ENCODE data around the gene TRNP1. TPM values are rescaled to one million over a fixed set of nuclear protein-coding genes. Genes with fewer than 3 reads are reported as not detected.
A peak's percentile ranks its signal among the peaks of the same experiment; 100 is the strongest.

TRNP1 gene
- total and polyA plus RNA-seq, 2 of the 4 experiments (the other 2 are of a cell fraction) = 63.3 to 91.6 TPM

DNA sequence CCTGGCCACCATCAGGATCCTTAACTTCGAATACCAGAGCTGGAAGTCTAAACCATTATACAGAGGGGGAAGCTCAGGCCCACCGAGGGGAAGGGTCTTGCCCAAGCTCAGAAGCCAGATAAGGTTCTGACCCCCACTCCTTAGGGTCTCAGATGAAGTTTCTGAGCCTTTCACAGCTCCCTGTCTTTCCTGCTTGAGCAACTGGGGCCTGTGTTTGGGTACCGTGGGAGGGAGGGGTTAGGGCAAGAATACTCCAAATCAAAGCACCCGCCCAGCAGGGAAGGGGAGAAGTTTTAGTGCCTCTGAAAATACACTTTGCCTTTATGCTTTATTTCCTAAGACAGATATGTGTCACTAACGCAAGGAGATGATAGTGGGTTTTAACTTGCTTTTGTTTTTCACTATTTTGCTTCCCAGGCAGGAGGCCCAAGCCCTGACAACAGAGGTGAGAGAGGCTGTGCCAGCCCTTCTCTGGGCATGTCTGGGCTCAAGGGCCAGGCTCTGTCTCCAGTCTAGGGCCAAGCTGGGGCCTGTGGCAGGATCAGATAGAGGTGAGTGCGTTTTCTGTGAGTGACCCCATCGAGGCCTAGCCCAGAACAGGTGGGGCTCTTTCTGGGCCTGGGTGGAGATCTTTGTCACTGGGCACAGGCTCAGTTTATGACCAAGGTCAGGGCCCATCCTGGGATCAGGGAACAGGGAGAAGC, 39.7 kb downstream of the TRNP1 start:
- Histone ChIP-seq H2AK5ac (ENCODE audit: low read depth, low read length) (no peak overlapping the region), H2BK5ac (ENCODE audit: low read depth, low read length, poor library complexity, severe bottlenecking) (no peak overlapping the region), H4K5ac (ENCODE audit: low read depth, low read length) (no peak overlapping the region), H3K4me3 (ENCODE audit: insufficient read depth, low read depth, low read length) (no peak overlapping the region), H3K79me1 (ENCODE audit: low read depth in 1 of 2, low read length in 2 of 2) (no peaks in the 10 kb centered on the region), H3K9me3 (ENCODE audit: control insufficient read depth, insufficient read depth, low read length) (no peaks in the 10 kb centered on the region), H2AFZ (replicated peaks; ENCODE audit: low read length, poor library complexity) (no peak overlapping the region), H4K91ac (ENCODE audit: insufficient read depth, low read depth, low read length) (peak overlapping the region; percentile 45; the same call in 1 of the 2 replicates), H2BK120ac (ENCODE audit: low read depth, low read length) (no peak overlapping the region), H3K14ac (replicated peaks; ENCODE audit: low read depth, low read length) (no peak overlapping the region), H3K9me1 (ENCODE audit: insufficient read depth, low read length) (no peaks in the 10 kb centered on the region), H4K8ac (ENCODE audit: low read depth in 2 of 2, low read length in 2 of 2) (no peak overlapping the region), H2BK20ac (ENCODE audit: low read depth, low read length) (no peak overlapping the region), H2BK15ac (ENCODE audit: low read depth, low read length) (no peak overlapping the region), H3K4me2 (ENCODE audit: low read depth, low read length) (no peak overlapping the region), H3K36me3 (ENCODE audit: control insufficient read depth, insufficient read depth, low read length) (no peaks in the 10 kb centered on the region), H3K27me3 (ENCODE audit: control insufficient read depth, insufficient read depth, low read length) (no peaks in the 10 kb centered on the region), H4K20me1 (ENCODE audit: insufficient read depth, low read length) (no peaks in the 10 kb centered on the region), H2AK9ac (replicated peaks; ENCODE audit: low read depth, low read length, poor library complexity) (no peak overlapping the region), H3K4me1 (ENCODE audit: control insufficient read depth, insufficient read depth, low read length) (peaks cover 4% of the 10 kb centered on the region), H3K56ac (ENCODE audit: extremely low read depth, insufficient read depth, low read length) (no peak overlapping the region), H3K27ac (ENCODE audit: insufficient read depth, low read length) (no peak overlapping the region), H3K4ac (ENCODE audit: low read depth, low read length) (peak overlapping the region; percentile 26; the same call in 1 of the 2 replicates), H3K9ac (ENCODE audit: low read depth, low read length) (no peak overlapping the region), H3K23ac (ENCODE audit: low read depth, low read length) (no peak overlapping the region), H3K18ac (ENCODE audit: low read depth, low read length) (no peak overlapping the region)
- TF ChIP-seq FOS (IDR thresholded peaks at IDR 0.05; ENCODE audit: low read depth, low read length) = no peak
- TF ChIP-seq CHD1 (IDR thresholded peaks at IDR 0.05; ENCODE audit: low read depth, low read length) = no peak
- no peak for TF ChIP-seq SMC3 (IDR thresholded peaks at IDR 0.05; ENCODE audit: low read depth, low read length)
- TF ChIP-seq POLR2A (IDR thresholded peaks at IDR 0.05; ENCODE audit: low read depth, low read length) = no peak
- TF ChIP-seq BHLHE40 (IDR thresholded peaks at IDR 0.05; ENCODE audit: low read depth, low read length) = no peak
- TF ChIP-seq MAZ (IDR thresholded peaks at IDR 0.05; ENCODE audit: borderline replicate concordance, low read depth, low read length) = no peak
- TF ChIP-seq, protein P1, sequence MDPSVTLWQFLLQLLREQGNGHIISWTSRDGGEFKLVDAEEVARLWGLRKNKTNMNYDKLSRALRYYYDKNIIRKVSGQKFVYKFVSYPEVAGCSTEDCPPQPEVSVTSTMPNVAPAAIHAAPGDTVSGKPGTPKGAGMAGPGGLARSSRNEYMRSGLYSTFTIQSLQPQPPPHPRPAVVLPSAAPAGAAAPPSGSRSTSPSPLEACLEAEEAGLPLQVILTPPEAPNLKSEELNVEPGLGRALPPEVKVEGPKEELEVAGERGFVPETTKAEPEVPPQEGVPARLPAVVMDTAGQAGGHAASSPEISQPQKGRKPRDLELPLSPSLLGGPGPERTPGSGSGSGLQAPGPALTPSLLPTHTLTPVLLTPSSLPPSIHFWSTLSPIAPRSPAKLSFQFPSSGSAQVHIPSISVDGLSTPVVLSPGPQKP (IDR thresholded peaks at IDR 0.05; ENCODE audit: borderline replicate concordance, low read depth, low read length) = no peak
- no peak for TF ChIP-seq NFE2L2 (IDR thresholded peaks at IDR 0.05; ENCODE audit: low read depth, low read length)
- TF ChIP-seq RCOR1 (IDR thresholded peaks at IDR 0.05; ENCODE audit: insufficient replicate concordance, low read length) = no peak
- TF ChIP-seq RFX5 (IDR thresholded peaks at IDR 0.05; ENCODE audit: low read depth, low read length) = no peak
- TF ChIP-seq, protein P2, sequence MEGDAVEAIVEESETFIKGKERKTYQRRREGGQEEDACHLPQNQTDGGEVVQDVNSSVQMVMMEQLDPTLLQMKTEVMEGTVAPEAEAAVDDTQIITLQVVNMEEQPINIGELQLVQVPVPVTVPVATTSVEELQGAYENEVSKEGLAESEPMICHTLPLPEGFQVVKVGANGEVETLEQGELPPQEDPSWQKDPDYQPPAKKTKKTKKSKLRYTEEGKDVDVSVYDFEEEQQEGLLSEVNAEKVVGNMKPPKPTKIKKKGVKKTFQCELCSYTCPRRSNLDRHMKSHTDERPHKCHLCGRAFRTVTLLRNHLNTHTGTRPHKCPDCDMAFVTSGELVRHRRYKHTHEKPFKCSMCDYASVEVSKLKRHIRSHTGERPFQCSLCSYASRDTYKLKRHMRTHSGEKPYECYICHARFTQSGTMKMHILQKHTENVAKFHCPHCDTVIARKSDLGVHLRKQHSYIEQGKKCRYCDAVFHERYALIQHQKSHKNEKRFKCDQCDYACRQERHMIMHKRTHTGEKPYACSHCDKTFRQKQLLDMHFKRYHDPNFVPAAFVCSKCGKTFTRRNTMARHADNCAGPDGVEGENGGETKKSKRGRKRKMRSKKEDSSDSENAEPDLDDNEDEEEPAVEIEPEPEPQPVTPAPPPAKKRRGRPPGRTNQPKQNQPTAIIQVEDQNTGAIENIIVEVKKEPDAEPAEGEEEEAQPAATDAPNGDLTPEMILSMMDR (conservative IDR thresholded peaks at IDR 0.05; ENCODE audit: low read depth, low read length) = no peak
- no peak for TF ChIP-seq MAFK (IDR thresholded peaks at IDR 0.05; ENCODE audit: low read depth, low read length)
- TF ChIP-seq RAD21 (IDR thresholded peaks at IDR 0.05; ENCODE audit: low read length) = no peak
- TF ChIP-seq MXI1 (IDR thresholded peaks at IDR 0.05; ENCODE audit: borderline replicate concordance, low read depth, low read length) = no peak
- no peak for ATAC-seq (ENCODE audit: low read depth)
- ChIA-PET POLR2A (ENCODE audit: unreplicated experiment) (interaction anchor here (0.6 to 1.1 kb wide), 2 partner anchors 39 to 1345 kb away, joined by 3 read pairs; no protein-coding TSS in a partner anchor), CTCF (interaction anchor here (5.0 kb wide), 1 partner anchor 11 kb away, joined by 17 read pairs; no protein-coding TSS in a partner anchor)
- in situ Hi-C loops (cut with MboI; ENCODE audit: low sequenced_read_pairs) (no loop called here), intact Hi-C loops (cut with micrococcal nuclease) (no loop called here), dilution Hi-C loops (cut with HindIII; ENCODE audit: low sequenced_read_pairs, unreplicated experiment) (no loop called here)
- no peak for DNase-seq
- no CpG with 5 or more reads among the region's 7 CpGs for WGBS, 2 experiments (ENCODE audit: extremely low coverage in 2 of 2, insufficient read length in 1 of 2)
- no TSS peak for BruUV-seq (replicated peaks)
